ENCODE data around the gene TLR10.
"Not testable (repeated sequence)": the region's sequence is repeated elsewhere in the genome, so short reads cannot be mapped to it uniquely, and the experiment has no call there.

Gene TLR10

GRCh38 chr4:38802561-38803355, 20.0 kb upstream of the TLR10 start:
- DNase-seq = no peak

GRCh38 chr4:38800961-38801450, 18.2 kb upstream of the TLR10 start:
- no peak for DNase-seq

GRCh38 chr4:38800366-38800765, 17.6 kb upstream of the TLR10 start:
- no peak for DNase-seq

- DNase-seq = no peak
Observed at GRCh38 chr4:38795087-38795486, 12.3 kb upstream of the TLR10 start.

- DNase-seq = no peak
Observed at GRCh38 chr4:38794051-38794450, 11.3 kb upstream of the TLR10 start.

GRCh38 chr4:38791010-38791409, 8.2 kb upstream of the TLR10 start:
- no peak for DNase-seq

GRCh38 chr4:38788317-38788716, 5.5 kb upstream of the TLR10 start:
- DNase-seq = no peak

GRCh38 chr4:38787693-38788092, 4.9 kb upstream of the TLR10 start:
- DNase-seq = no peak

- no peak for DNase-seq
Observed at GRCh38 chr4:38785901-38786402, 3.2 kb upstream of the TLR10 start.

GRCh38 chr4:38785041-38785790, 2.4 kb upstream of the TLR10 start:
- DNase-seq = no peak

GRCh38 chr4:38784141-38784540, 1.4 kb upstream of the TLR10 start:
- DNase-seq = no peak

GRCh38 chr4:38783109-38783460, 295 bp upstream of the TLR10 start:
- DNase-seq = no peak

- no peak for DNase-seq
Observed at GRCh38 chr4:38781854-38782261, 932 bp downstream of the TLR10 start.

GRCh38 chr4:38780833-38781484, 1.8 kb downstream of the TLR10 start:
- DNase-seq = no peak

GRCh38 chr4:38779790-38780189, 3.0 kb downstream of the TLR10 start:
- DNase-seq = no peak

- DNase-seq = not testable (repeated sequence)
Observed at GRCh38 chr4:38777925-38778324, 4.9 kb downstream of the TLR10 start.

GRCh38 chr4:38775326-38775725, 7.5 kb downstream of the TLR10 start:
- no peak for DNase-seq

GRCh38 chr4:38774181-38774955, 8.4 kb downstream of the TLR10 start:
- no peak for DNase-seq

GRCh38 chr4:38770281-38770680, 12.5 kb downstream of the TLR10 start:
- not testable (repeated sequence) for DNase-seq

- DNase-seq = no peak
Observed at GRCh38 chr4:38769857-38770256, 12.9 kb downstream of the TLR10 start.

GRCh38 chr4:38769441-38769840, 13.3 kb downstream of the TLR10 start:
- DNase-seq = no peak

- DNase-seq = no peak
Observed at GRCh38 chr4:38768968-38769394, 13.8 kb downstream of the TLR10 start.

GRCh38 chr4:38766940-38767339, 15.8 kb downstream of the TLR10 start:
- not testable (repeated sequence) for DNase-seq

Data from CD4-positive, alpha-beta T cell treated with Interleukin-21 for 1 hour (primary cell).